GM03348 (cell line): Measurements from ENCODE around the gene WDR90.

Experiments used
- DNase-seq: peaks from one replicate; pipeline ENCODE4 v3.0.0; 2012; ENCODE audit warnings: low spot score

Gene WDR90

GRCh38 chr16:638836-639235 is 10.3 kb upstream of the WDR90 start:
- no peak for DNase-seq

GRCh38 chr16:640614-641013 is 8.6 kb upstream of the WDR90 start:
- no peak for DNase-seq

GRCh38 chr16:641326-642188 is 7.6 kb upstream of the WDR90 start, which contains the start of gene MCRIP2:
MCRIP2 (plus strand) TSS chr16:641828; CDS start chr16:641992, 164 bp downstream.
- DNase-seq: peak; percentile 95

GRCh38 chr16:642189-643049 is 6.7 kb upstream of the WDR90 start:
- DNase-seq: peak; percentile 55

DNA sequence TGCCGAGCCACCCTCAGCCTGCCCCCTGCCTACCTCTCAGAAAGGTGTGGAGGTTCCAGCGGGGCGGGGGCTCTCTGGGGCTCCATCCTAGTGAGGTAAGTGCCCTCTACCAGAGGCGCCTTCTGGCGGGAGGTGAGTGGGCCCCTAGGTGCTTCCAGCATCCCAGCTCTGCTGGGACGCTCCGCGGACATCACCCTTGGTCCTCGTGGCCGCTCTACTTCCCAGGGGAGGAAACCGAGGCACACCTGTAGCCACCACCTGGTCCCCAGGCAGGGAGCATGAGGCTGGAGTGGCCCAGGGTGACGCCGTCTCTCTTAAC is 6.2 kb upstream of the WDR90 start:
- DNase-seq: no peak

GRCh38 chr16:644556-644955 is 4.6 kb upstream of the WDR90 start:
- no peak for DNase-seq

DNA sequence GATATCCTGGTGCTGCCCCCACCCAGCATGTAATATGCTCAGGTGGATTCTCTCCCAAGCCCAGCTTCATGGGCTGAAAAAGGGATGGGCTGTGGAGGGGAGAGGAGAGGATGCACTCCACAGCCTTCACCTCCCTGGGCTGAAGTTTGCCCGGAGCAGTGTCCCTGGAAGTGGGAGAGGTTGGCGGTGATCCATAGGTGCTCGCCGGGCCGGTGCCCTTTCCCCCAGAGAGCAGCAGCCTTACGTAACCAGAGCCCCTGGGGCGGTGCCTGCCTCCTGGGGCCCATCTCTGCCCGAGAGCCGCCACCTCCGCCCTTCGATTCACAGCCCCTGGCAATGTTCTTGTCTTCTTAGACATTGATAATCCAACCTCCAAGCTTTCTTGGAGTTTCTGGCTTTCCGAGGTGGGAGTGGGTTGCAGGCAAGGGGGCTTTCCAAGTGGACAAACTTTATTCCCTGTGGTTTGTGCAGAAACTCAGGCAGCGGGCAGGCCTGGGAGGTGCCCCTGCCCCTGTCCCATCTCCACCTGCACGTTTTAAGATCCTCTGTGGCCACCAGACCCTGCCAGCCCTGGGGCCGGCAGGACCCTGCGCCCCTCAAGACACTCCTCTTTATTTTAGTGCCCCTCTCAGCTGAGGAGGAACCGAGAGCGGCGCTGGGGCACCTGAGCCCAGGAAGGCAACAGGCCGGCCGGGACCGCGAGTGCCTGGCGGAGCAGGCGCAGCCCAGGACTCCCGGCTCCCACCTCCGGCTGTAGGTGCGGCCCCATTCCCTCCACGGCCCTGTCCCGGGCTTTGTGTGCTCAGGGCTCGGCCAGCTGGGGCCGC is 3.1 kb upstream of the WDR90 start:
- DNase-seq: no peak

- DNase-seq: no peak
Observed at GRCh38 chr16:646679-647172, 2.4 kb upstream of the WDR90 start.

DNA sequence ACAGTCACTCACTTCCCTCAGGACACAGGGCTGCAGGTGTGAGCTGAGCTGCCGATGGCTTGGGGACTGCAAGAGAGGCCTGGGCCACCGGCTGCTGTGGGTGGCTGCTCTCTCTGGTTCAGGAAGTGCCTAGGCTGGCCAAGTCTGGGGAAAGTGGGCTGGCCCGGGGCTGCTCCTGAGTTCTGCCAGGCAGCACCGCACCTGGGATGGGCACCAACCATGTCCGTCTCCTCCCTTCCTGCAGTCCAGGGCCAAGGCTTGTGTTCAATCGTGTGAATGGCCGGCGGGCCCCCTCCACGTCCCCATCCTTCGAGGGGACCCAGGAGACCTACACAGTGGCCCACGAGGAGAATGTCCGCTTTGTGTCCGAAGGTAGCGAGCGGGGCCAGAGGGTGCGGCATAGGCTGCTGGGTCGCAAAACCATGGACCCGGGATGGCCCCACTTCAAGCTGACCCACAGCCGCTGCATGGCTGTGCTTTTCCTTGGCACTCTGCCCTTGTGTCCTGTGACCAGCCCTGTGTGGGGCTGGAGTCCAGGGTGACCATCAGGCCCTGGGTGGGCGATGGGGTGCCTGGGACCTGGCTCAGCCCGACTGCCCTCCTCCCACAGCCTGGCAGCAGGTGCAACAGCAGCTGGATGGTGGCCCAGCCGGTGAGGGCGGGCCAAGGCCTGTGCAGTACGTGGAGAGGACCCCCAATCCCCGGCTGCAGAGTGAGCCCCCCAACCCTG is 1.8 kb upstream of the WDR90 start:
- no peak for DNase-seq

DNA sequence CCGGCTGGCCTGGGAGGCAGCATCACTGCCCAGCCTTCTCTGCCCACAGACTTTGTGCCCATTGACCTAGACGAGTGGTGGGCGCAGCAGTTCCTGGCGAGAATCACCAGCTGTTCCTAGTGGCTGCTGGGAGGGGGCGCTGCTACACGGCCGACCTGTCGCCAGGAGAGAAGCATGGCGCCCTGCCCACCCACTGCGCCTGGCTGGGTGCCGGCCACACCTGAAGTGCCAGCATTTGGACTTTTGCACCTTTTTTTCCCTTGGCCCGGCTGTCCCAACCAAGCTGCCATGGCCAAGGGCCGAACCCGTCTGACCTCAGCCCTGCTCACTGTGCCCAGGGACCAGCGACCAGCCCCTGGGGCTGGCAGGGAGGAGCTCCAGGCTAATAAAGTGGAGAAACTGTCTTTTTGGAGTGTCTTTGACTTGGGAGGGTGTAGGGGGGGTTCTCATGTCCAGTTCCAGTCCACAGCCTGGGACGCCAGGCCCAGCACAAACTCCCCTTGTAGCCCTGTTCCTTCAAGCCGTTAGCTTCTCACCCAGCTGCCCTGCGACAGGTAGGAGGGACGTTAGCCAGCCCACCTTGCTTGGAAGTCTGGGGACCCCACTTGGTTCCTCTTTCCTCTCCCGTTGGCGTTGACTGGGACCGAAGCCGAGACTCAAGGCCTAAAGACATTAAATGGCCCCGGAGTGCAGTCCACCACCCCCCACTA is 939 bp upstream of the WDR90 start:
- DNase-seq: peak; percentile 43

DNA sequence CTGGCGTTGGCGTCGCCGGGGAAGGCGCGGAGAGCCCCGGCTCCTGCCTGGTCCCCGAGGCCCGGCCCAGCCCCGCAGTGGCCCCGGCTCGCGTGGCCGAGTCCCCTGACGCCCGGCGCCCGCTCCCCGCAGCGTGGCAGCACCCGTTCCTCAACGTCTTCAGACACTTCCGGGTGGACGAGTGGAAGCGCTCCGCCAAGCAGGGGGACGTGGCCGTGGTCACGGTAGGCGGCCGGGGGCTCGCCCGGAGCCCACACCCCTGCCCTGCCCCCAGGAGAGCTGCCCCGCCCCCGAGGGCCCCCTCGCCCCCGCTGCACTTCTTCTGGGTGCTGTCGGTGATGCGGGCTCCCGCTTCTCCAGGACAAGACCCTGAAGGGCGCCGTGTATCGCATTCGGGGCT is 466 bp downstream of the WDR90 start:
- DNase-seq: peak; percentile 57

DNA sequence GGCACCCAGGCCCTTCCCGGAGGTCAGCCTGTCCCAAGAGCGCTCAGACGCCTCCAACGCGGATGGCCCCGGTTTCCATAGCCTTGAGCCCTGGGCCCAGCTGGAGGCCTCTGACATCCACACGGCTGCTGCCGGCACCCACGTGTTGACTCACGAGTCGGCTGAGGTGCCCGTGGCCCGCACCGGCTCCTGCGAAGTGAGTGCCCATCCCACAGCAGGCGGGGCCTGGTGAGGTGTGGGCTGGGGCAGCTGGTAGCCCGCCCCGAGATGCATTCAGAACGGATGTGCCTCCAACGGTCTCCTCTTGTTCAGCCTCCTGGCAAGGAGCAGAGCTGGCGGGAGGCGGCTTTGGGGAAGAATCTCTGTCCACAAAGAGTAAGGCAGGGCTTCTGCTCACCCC is 2.7 kb downstream of the WDR90 start:
- no peak for DNase-seq

GRCh38 chr16:652454-653305 is 3.5 kb downstream of the WDR90 start:
- no peak for DNase-seq

GRCh38 chr16:654034-654433 is 4.9 kb downstream of the WDR90 start:
- DNase-seq: no peak

GRCh38 chr16:657487-657886 is 8.3 kb downstream of the WDR90 start:
- no peak for DNase-seq

GRCh38 chr16:658679-659571 is 9.8 kb downstream of the WDR90 start:
- no peak for DNase-seq

- DNase-seq: no peak
Observed at GRCh38 chr16:659618-660017, 10.5 kb downstream of the WDR90 start.

DNA sequence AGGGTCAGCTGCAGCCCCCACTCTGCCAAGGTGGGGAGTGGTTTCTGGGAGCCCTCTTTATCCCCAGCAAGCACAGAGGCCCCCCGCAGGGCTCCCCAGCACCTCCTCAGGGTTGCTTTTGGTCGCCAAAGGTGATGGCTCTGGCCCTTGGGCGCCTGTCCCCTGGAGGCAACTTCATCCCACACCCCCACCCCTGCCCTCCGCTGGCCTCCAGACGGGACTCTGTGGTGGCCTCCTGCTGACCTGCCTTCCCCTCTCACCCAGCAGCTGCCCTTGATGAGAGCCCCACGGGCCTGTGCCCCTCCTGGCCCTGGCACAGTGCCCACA is 10.9 kb downstream of the WDR90 start:
- no peak for DNase-seq
